ELF-1 (cell line): ENCODE data around the gene PHLPP1.

Experiments used
- DNase-seq: peaks from one replicate; pipeline ENCODE4 v3.0.0-alpha.2; 2016; ENCODE audit warnings: low read depth, low spot score

PHLPP1 gene

DNA sequence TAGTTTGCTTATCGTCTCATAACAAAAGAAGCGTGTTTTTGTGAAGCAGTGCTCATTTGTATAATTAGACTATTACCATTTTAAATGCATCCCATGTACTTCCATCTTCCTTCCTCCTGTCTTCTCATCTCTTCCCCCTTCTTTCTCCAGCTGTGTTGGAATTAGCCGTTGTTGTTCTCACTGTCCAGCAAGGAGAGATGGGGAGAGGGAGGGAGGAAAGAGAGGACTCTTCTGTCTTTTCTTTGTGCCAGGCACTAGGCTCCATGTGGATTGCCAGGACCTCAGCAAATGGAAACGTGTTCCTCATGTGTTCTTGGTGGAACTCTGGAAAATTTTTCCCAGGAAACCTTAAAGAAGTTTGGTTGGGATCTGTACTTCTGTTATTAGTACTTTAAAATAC lies 131.7 kb downstream of the PHLPP1 start:
- no peak for DNase-seq

- no peak for DNase-seq
Measured at GRCh38 chr18:62848946-62849345, 133.6 kb downstream of the PHLPP1 start.

- DNase-seq, result no peak
Measured at GRCh38 chr18:62850619-62851306, 135.4 kb downstream of the PHLPP1 start.

DNA sequence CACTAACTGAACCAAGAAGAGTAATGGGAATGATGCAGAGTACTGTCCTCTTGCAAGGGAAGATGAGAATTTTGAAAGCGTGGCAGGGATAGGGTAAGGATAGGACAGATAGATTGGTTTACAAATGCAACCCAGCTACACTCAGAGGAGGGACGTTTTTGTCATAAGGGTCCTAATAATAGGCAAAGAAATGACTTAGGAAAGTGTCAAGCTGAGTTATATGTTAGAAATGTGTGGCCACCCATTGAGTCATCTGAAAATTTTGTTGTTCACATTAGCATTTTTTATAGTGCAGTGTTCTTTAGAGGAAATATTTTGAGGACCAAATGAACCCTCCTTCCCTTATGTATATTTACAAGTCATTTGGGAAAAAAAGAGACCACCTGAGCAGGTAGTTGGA lies 137.5 kb downstream of the PHLPP1 start:
- no peak for DNase-seq

- no peak for DNase-seq
Measured at GRCh38 chr18:62856294-62856693, 141.0 kb downstream of the PHLPP1 start.

DNA sequence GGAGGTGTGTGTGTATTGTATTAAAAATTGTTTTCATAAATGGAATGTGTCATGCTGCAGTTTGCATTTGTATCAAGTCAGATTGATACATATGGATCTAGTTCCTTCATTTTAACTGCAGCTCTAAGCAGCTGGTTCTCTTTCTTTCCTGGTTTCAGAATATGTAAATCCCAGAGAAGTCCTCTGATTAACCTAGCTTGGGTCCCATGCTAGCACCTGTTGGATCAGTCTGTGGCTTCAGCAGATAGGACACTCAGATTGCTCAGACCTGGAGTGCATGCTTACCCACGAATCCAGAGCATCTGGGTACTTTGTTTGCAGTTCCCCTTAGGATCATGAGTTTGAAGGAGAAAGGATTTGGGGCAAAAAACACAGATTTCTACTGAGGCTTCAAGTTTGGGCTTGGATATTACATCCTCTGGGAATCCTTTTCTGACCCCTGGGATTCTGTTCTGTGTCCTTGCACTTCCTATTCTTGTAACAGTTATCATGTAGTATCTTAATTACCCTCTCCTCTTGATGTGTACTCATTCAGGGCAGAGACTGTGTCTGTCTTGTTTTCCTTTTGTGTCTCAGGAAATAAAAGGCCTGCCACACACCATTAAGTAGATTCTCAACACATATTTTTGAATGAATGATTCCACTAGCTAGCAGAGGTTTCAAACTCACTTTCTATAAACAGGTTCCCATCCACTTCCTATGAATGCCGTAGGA lies 142.1 kb downstream of the PHLPP1 start:
- no peak for DNase-seq

DNA sequence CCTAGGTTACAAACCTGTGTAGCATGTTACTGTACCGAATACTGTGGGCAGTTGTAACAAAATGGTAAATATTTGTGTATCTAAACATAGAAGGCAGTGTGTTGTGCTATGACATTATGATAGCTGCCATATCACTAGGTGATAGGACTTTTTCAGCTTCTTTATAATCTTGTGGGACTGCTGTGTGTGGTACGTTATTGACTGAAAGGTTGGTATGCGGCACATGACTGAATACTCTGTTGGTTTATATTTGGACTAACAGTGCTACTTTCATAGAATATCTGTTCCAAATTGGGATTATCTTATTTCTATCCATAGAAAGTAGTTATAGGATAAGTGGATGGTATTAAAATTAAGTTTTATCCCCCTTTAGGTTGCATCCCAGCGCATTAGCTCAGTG lies 144.7 kb downstream of the PHLPP1 start:
- DNase-seq, result no peak

GRCh38 chr18:62862466-62862865 lies 147.1 kb downstream of the PHLPP1 start:
- DNase-seq, result no peak

GRCh38 chr18:62863579-62864001 lies 148.2 kb downstream of the PHLPP1 start:
- DNase-seq, result no peak

DNA sequence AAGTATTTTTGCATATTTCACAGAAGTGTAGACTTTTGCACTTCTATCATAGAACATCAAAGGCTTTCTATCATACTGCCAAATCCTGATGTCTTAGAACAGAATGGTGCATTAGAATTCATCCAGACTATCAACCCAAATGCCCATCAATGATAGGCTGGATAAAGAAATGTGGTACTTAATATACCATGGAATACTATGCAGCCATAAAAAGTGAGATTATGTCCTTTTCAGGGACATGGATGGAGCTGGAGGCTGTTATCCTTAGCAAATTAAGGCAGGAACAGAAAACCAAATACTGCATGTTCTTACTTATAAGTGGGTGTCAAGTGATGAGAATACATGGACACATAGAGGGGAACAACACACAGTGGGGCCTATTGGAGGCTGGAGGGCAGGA lies 150.2 kb downstream of the PHLPP1 start:
- no peak for DNase-seq

DNA sequence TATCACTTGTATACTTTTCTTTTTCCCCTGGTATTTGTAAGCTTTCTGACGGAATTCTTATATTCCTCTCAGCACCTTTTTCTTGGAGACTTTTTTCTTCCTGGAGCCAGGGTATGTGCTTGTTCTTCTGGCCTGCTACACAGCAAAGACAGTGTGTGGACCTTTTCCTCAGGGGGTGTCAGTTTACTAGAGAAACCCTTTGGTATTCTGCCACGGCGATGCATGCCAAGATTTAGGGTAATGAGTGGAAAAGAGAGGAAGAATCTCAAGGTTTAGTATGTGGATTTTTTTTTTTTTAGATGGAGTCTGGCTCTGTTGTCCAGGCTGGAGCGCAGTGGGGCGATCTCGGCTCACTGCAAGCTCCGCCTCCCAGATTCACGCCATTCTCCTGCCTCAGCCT lies 152.2 kb downstream of the PHLPP1 start:
- DNase-seq, result no peak

GRCh38 chr18:62868645-62869044 lies 153.3 kb downstream of the PHLPP1 start:
- DNase-seq, result no peak

DNA sequence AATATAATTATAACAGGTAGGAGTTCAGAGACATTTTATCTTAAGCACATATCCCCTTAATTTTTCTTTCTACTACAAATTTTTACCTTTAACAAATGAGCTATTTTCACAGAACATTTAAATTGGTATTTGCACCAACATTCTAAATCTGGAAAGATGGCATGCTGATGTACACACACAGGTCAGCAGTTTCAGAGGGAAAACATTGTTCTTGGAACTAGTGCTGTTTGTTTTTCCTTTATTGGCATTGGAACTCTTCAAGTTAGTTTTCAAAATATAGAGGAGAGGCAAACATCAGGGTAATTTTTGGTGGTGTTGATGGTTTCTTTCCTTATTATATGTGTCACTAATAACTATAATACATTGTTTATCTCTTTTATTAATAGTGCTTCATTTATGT lies 155.3 kb downstream of the PHLPP1 start:
- no peak for DNase-seq

GRCh38 chr18:62875323-62875722 lies 160.0 kb downstream of the PHLPP1 start:
- DNase-seq, result no peak

- no peak for DNase-seq
Measured at GRCh38 chr18:62876111-62876510, 160.8 kb downstream of the PHLPP1 start.

- DNase-seq, result no peak
Measured at GRCh38 chr18:62876828-62877227, 161.5 kb downstream of the PHLPP1 start.

DNA sequence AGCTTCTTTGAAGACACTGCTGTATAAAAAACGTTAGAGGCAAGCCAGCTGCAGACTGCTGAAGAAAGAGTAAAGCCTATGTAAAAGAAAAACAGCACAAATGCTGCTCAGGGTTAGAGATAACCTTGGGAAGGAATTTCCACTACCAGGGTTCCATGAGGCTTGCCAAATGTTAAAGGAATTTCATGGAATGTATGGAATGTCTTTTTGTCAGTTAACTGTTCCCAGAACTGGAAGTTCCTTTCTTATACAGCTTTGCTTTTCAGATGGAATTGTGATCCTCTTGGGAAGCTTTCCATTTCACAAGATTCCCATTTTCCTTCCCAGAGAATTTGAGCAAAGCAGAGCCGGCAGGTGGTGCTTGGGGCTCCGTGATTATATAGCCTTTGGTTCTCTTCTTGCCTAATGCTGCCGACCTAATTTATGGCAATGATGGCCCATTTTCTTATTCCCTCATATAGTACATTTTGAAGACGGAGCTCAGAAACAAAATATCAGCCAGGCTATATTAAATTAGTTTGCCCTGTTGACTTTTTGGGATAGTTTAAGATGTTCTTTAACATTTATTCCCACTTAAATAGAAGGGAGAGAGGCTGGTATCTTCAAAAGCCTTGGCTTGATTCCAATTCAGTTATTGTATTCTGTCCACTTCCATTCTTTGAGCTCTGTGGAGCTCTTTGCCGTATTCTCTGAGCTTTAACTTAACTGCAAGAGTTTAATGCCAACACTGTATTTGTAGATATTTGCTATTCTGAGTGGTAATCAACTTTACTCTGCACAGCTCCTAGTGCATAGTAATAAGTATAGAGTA lies 162.3 kb downstream of the PHLPP1 start:
- peak; percentile 78 for DNase-seq

- no peak for DNase-seq
Measured at GRCh38 chr18:62878305-62878704, 163.0 kb downstream of the PHLPP1 start.

DNA sequence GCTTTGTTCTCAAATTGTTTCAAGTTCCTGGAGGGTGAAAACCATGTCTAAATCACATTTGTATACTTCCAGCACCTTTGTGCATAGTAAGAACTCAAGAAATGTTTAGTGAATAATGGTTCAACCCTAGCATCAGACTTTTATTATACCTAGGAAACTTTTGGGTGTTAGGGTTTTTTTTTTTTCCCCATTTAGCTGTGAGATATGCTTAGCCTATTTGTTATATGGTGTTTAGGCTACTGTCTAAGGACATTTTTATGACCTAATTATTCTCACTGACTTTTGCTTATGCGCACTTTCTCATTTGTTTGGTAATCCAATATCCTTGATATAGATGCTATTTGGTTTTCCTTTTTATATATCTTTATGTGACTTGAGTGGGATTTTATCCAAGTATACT lies 164.7 kb downstream of the PHLPP1 start:
- no peak for DNase-seq

DNA sequence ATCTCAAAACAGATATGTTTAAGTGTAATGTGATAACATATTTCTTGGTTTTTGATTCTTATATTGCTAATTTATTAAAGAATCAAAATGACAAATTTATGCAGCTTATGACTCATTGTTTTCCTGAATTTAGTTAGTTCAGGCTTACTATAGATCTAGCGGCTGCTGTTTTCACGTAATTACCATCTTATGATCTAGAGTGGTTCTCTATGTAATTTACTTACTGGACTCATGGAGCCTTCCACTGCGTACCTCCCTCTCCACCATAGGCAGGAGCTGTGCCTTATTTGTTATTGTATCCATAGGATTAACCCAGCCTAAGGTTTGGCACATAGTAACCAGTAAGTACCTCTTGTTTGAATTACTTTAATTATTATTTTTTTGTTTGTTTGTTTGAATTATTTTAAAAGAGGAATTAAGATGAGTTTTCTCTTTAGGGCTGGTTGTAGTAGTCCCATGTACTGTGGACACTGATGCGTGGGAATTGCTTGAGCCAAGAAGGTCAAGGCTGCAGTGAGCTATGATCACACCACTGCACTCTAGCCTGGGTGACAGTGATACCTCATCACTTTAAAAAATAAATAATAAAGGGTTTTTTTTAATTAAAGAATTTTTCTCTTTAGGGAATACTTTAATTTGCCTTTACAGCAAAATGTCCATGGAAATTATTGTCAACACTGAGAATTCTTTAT lies 165.5 kb downstream of the PHLPP1 start:
- DNase-seq, result no peak

DNA sequence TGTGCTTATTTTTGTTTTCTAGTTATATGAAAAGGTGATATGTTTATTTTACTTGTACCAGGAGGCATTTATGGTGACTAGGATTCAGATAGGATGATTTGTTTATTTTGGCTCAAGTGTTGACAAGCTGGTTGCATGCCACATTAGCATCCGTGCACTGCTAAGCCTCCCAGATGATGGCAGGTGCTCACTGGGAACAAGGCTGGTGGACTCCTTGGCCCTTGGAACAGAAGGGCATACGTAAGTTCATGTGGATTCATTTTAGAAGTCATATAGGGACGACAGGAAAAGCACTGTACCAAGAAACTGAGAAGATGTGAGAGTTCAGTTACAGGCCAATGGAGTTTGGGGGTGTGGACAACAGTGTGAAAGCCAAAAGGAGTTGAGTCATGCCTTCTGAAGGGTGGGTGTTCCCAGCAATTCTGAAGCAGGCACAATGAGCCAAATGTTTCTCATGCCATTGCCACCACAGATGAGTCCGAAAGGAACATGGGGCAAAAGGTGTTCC lies 166.2 kb downstream of the PHLPP1 start:
- DNase-seq, result peak; percentile 9
